GM18861 (cell line): Measurements from ENCODE around the gene SLX4IP.
A peak's percentile ranks its signal among the peaks of the same experiment; 100 is the strongest.

Experiments
- ATAC-seq: cut with Tn5 transposase; IDR thresholded peaks from one replicate; pipeline ENCODE4 v1.9.1; 2021; ENCODE audit not compliant: unreplicated experiment

SLX4IP gene

GRCh38 chr20:10492844-10493243, 57.7 kb downstream of the SLX4IP start:
- ATAC-seq, result no peak

- ATAC-seq, result peak; percentile 48
Observed at GRCh38 chr20:10495173-10495572, 60.1 kb downstream of the SLX4IP start.

GRCh38 chr20:10496465-10496864, 61.4 kb downstream of the SLX4IP start:
- no peak for ATAC-seq

- ATAC-seq, result no peak
Observed at GRCh38 chr20:10497283-10497682, 62.2 kb downstream of the SLX4IP start.

GRCh38 chr20:10497791-10498190, 62.7 kb downstream of the SLX4IP start:
- ATAC-seq, result no peak

- no peak for ATAC-seq
Observed at GRCh38 chr20:10498200-10498599, 63.1 kb downstream of the SLX4IP start.

GRCh38 chr20:10501402-10501801, 66.3 kb downstream of the SLX4IP start:
- ATAC-seq, result no peak

GRCh38 chr20:10502098-10502526, 67.0 kb downstream of the SLX4IP start:
- ATAC-seq, result no peak

- ATAC-seq, result no peak
Observed at GRCh38 chr20:10504608-10504993, 69.5 kb downstream of the SLX4IP start.

GRCh38 chr20:10504994-10505730, 70.1 kb downstream of the SLX4IP start:
- no peak for ATAC-seq

- ATAC-seq, result no peak
Observed at GRCh38 chr20:10505827-10506226, 70.7 kb downstream of the SLX4IP start.

GRCh38 chr20:10507052-10507451, 71.9 kb downstream of the SLX4IP start:
- ATAC-seq, result no peak

- no peak for ATAC-seq
Observed at GRCh38 chr20:10508060-10508459, 73.0 kb downstream of the SLX4IP start.

GRCh38 chr20:10508468-10509251, 73.6 kb downstream of the SLX4IP start:
- ATAC-seq, result no peak

GRCh38 chr20:10509376-10509775, 74.3 kb downstream of the SLX4IP start:
- ATAC-seq, result no peak

- ATAC-seq, result no peak
Observed at GRCh38 chr20:10510216-10510615, 75.1 kb downstream of the SLX4IP start.

- no peak for ATAC-seq
Observed at GRCh38 chr20:10511170-10511508, 76.0 kb downstream of the SLX4IP start.

- ATAC-seq, result peak; percentile 98
Observed at GRCh38 chr20:10511509-10512251, 76.6 kb downstream of the SLX4IP start.

GRCh38 chr20:10513061-10513460, 78.0 kb downstream of the SLX4IP start:
- no peak for ATAC-seq

- ATAC-seq, result no peak
Observed at GRCh38 chr20:10513931-10514575, 78.9 kb downstream of the SLX4IP start.

- no peak for ATAC-seq
Observed at GRCh38 chr20:10516529-10516928, 81.4 kb downstream of the SLX4IP start.
